NCI-H1694 (cell line): Measurements from ENCODE around the gene BICRAL.
"Not testable (repeated sequence)": the region's sequence is repeated elsewhere in the genome, so short reads cannot be mapped to it uniquely, and the experiment has no call there.

Experiments used
- DNase-seq: peaks from one replicate; lab custom pipeline; 2025; lab: John Stamatoyannopoulos, UW

BICRAL gene

GRCh38 chr6:42764911-42765648 is 16.8 kb upstream of the BICRAL start:
- DNase-seq = no peak

- no peak for DNase-seq
Observed at GRCh38 chr6:42766163-42766670, 15.6 kb upstream of the BICRAL start.

- no peak for DNase-seq
Observed at GRCh38 chr6:42769051-42769450, 12.8 kb upstream of the BICRAL start.

GRCh38 chr6:42769836-42770235 is 12.0 kb upstream of the BICRAL start:
- no peak for DNase-seq

- no peak for DNase-seq
Observed at GRCh38 chr6:42771741-42772100, 10.1 kb upstream of the BICRAL start.

- DNase-seq = no peak
Observed at GRCh38 chr6:42774201-42774600, 7.7 kb upstream of the BICRAL start.

- DNase-seq = not testable (repeated sequence)
Observed at GRCh38 chr6:42774821-42775487, 6.9 kb upstream of the BICRAL start.

GRCh38 chr6:42777126-42777822 is 4.6 kb upstream of the BICRAL start:
- no peak for DNase-seq

GRCh38 chr6:42778122-42778521 is 3.7 kb upstream of the BICRAL start:
- DNase-seq = no peak

GRCh38 chr6:42779521-42779920 is 2.3 kb upstream of the BICRAL start:
- no peak for DNase-seq

GRCh38 chr6:42781546-42781795 is 381 bp upstream of the BICRAL start:
- no peak for DNase-seq

- peak; percentile 56 for DNase-seq
Observed at GRCh38 chr6:42782689-42783176, 881 bp downstream of the BICRAL start.

GRCh38 chr6:42783177-42783875 is 1.5 kb downstream of the BICRAL start:
- peak; percentile 33 for DNase-seq

GRCh38 chr6:42783876-42784642 is 2.2 kb downstream of the BICRAL start:
- DNase-seq = peak; percentile 8

GRCh38 chr6:42784717-42785498 is 3.1 kb downstream of the BICRAL start:
- no peak for DNase-seq

GRCh38 chr6:42786525-42786985 is 4.7 kb downstream of the BICRAL start:
- DNase-seq = no peak

- no peak for DNase-seq
Observed at GRCh38 chr6:42787063-42787472, 5.2 kb downstream of the BICRAL start.

GRCh38 chr6:42788671-42789070 is 6.8 kb downstream of the BICRAL start:
- DNase-seq = no peak

GRCh38 chr6:42790549-42791181 is 8.8 kb downstream of the BICRAL start:
- no peak for DNase-seq

- no peak for DNase-seq
Observed at GRCh38 chr6:42791706-42792320, 10.0 kb downstream of the BICRAL start.
